GM23338 (cell line): Measurements from ENCODE around the gene RPTOR. TPM values are rescaled to one million over a fixed set of nuclear protein-coding genes. Genes with fewer than 3 reads are reported as not detected.

Source experiments
- ETS1 ChIP-seq: IDR thresholded peaks from 2 replicates; pipeline ENCODE4 v1.6.1; 2016; ENCODE audit warnings: antibody characterized with exemption
- NANOG ChIP-seq: IDR thresholded peaks from 2 replicates; pipeline ENCODE4 v1.6.1; 2016; ENCODE audit warnings: antibody characterized with exemption, borderline replicate concordance
- POLR2AphosphoS5 ChIP-seq: IDR thresholded peaks from 2 replicates; pipeline ENCODE4 v1.6.1; 2016; ENCODE audit warnings: antibody characterized with exemption, low read depth
- REST ChIP-seq: IDR thresholded peaks from one replicate; pipeline ENCODE4 v1.6.1; 2018; ENCODE audit warnings: antibody characterized with exemption; ENCODE audit not compliant: unreplicated experiment
- polyA plus RNA-seq: library from polyadenylated mRNA; unstranded; fragments of >200 nt; fragmentation: Nextera tagmentation; extraction: Ambion mirVana; gene quantifications from 2 replicates; pipeline ENCODE4 v1.2.1, GENCODE V29; 2016
- total RNA-seq: library from RNA; depleted of rRNA; stranded (reverse); fragments of >200 nt; shearing (Covaris generic); gene quantifications from 2 replicates; pipeline ENCODE4 v1.2.3, GENCODE V29; 2014
- TF ChIP-seq, protein P1 (sequence below): fragments of 250-450 bp; sonication (Bioruptor Pico); IDR thresholded peaks from 2 replicates; pipeline ENCODE4 v1.5.0; 2020; ENCODE audit warnings: mild to moderate bottlenecking, moderate library complexity

Gene RPTOR
- total and polyA plus RNA-seq, 2 experiments from 2014 or later, result 9.5 to 38.0 TPM

GRCh38 chr17:80523956-80524712 lies 20.5 kb upstream of the RPTOR start (continued):
- TF ChIP-seq, protein P1, sequence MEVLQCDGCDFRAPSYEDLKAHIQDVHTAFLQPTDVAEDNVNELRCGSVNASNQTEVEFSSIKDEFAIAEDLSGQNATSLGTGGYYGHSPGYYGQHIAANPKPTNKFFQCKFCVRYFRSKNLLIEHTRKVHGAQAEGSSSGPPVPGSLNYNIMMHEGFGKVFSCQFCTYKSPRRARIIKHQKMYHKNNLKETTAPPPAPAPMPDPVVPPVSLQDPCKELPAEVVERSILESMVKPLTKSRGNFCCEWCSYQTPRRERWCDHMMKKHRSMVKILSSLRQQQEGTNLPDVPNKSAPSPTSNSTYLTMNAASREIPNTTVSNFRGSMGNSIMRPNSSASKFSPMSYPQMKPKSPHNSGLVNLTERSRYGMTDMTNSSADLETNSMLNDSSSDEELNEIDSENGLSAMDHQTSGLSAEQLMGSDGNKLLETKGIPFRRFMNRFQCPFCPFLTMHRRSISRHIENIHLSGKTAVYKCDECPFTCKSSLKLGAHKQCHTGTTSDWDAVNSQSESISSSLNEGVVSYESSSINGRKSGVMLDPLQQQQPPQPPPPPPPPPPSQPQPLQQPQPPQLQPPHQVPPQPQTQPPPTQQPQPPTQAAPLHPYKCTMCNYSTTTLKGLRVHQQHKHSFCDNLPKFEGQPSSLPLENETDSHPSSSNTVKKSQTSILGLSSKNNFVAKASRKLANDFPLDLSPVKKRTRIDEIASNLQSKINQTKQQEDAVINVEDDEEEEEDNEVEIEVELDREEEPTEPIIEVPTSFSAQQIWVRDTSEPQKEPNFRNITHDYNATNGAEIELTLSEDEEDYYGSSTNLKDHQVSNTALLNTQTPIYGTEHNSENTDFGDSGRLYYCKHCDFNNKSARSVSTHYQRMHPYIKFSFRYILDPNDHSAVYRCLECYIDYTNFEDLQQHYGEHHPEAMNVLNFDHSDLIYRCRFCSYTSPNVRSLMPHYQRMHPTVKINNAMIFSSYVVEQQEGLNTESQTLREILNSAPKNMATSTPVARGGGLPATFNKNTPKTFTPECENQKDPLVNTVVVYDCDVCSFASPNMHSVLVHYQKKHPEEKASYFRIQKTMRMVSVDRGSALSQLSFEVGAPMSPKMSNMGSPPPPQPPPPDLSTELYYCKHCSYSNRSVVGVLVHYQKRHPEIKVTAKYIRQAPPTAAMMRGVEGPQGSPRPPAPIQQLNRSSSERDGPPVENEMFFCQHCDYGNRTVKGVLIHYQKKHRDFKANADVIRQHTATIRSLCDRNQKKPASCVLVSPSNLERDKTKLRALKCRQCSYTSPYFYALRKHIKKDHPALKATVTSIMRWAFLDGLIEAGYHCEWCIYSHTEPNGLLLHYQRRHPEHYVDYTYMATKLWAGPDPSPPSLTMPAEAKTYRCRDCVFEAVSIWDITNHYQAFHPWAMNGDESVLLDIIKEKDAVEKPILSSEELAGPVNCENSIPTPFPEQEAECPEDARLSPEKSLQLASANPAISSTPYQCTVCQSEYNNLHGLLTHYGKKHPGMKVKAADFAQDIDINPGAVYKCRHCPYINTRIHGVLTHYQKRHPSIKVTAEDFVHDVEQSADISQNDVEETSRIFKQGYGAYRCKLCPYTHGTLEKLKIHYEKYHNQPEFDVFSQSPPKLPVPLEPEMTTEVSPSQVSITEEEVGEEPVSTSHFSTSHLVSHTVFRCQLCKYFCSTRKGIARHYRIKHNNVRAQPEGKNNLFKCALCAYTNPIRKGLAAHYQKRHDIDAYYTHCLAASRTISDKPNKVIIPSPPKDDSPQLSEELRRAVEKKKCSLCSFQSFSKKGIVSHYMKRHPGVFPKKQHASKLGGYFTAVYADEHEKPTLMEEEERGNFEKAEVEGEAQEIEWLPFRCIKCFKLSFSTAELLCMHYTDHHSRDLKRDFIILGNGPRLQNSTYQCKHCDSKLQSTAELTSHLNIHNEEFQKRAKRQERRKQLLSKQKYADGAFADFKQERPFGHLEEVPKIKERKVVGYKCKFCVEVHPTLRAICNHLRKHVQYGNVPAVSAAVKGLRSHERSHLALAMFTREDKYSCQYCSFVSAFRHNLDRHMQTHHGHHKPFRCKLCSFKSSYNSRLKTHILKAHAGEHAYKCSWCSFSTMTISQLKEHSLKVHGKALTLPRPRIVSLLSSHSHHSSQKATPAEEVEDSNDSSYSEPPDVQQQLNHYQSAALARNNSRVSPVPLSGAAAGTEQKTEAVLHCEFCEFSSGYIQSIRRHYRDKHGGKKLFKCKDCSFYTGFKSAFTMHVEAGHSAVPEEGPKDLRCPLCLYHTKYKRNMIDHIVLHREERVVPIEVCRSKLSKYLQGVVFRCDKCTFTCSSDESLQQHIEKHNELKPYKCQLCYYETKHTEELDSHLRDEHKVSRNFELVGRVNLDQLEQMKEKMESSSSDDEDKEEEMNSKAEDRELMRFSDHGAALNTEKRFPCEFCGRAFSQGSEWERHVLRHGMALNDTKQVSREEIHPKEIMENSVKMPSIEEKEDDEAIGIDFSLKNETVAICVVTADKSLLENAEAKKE, result no peak
- TF ChIP-seq NANOG, result no peak
- no peak for TF ChIP-seq POLR2AphosphoS5
- TF ChIP-seq REST, result no peak
- TF ChIP-seq ETS1, result no peak
